ENCODE results near the gene AOPEP.

DNA sequence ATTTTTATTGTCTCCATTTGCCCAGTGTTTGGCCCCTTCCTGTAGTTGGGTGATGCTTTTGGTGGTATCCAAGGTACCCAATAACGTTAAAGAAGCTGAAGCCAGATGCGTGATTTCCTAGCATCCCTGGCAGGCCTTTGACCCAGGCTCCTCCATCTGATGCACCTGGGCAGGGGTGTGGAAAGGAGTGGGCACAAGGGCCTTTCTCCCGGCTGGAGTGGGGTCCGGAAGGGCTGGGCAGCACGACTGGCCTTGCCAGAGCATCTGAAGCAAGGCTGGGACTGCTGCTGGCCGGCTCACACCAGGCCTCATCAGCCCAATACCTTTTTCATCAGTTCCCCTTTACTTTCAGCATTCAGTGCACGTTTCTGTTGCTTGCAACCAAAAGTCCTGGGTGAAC is 370.8 kb downstream of the AOPEP start:
- TF ChIP-seq, protein P1, sequence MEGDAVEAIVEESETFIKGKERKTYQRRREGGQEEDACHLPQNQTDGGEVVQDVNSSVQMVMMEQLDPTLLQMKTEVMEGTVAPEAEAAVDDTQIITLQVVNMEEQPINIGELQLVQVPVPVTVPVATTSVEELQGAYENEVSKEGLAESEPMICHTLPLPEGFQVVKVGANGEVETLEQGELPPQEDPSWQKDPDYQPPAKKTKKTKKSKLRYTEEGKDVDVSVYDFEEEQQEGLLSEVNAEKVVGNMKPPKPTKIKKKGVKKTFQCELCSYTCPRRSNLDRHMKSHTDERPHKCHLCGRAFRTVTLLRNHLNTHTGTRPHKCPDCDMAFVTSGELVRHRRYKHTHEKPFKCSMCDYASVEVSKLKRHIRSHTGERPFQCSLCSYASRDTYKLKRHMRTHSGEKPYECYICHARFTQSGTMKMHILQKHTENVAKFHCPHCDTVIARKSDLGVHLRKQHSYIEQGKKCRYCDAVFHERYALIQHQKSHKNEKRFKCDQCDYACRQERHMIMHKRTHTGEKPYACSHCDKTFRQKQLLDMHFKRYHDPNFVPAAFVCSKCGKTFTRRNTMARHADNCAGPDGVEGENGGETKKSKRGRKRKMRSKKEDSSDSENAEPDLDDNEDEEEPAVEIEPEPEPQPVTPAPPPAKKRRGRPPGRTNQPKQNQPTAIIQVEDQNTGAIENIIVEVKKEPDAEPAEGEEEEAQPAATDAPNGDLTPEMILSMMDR (IDR thresholded peaks at IDR 0.05), result no peak
- TF ChIP-seq POLR2A (IDR thresholded peaks at IDR 0.05), result no peak

Data from uterus (tissue), 2 donors.